Stimulated activated CD8-positive, alpha-beta memory T cell treated with anti-CD3 and anti-CD28 coated beads, Interleukin-2, amount 100 ng/mL, for 1 hour (primary cell): Measurements from ENCODE around the gene SLC9A7.

Experiments used
- DNase-seq, 2 donors: peaks; one replicate each; pipeline ENCODE4 v3.0.0-alpha.2; 2020; ENCODE audit warnings: low read depth in 2 of 2

The SLC9A7 gene

DNA sequence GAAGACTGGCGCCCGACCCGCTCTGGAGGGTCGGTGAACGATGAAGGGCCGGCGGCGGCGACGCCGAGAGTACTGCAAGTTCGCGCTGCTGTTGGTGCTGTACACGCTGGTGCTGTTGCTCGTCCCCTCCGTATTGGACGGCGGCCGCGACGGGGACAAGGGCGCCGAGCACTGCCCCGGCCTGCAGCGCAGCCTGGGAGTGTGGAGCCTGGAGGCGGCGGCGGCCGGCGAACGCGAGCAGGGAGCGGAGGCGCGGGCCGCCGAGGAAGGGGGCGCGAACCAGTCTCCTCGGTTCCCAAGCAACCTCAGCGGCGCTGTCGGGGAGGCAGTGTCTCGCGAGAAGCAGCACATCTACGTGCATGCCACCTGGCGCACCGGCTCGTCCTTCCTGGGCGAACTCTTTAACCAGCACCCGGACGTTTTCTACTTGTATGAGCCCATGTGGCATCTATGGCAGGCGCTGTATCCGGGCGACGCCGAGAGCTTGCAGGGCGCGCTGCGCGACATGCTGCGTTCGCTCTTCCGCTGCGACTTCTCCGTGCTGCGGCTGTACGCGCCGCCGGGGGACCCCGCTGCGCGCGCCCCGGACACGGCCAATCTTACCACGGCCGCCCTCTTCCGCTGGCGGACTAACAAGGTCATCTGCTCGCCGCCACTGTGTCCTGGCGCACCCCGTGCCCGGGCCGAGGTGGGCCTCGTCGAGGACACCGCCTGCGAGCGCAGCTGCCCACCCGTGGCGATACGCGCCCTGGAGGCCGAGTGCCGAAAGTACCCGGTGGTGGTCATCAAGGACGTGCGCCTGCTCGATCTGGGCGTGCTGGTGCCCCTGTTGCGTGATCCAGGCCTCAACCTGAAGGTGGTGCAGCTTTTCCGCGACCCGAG is 184.8 kb downstream of the SLC9A7 start:
- DNase-seq: peak in 1 of 2 donors; percentile 36

DNA sequence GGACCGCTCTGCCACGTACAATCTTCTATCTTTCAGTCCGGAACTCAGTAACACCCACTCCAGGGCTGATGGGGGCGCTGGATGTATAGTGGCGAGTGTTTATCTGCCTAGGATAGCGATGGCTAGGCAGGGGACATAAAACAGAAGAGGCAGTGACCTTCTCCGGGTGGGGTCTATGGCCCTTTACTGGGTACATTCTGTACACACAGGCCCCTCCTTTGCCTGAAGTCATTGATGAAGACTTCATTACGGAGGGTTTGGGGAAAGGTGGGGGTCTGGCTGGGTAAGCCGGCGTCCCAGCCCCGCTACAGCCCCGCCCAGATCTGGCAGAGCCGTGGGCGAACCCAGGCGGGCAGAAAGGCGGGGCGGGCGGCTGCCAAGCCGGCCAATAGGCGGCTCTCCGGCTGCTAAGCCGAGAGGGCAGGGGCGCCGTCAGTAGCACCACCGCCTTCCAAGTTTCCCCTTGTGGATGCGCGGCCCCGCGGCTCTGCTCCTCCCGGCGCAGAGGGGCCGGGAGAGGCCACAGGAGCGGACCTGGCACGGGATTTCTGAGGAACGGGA is 185.5 kb downstream of the SLC9A7 start, which contains the start of gene CHST7:
TSS of gene CHST7 (plus strand) at position 435 of the 561 bp plus-strand sequence. CDS start 167 bp downstream, outside the sequence.
- peak; percentile 27 to 32 for DNase-seq

DNA sequence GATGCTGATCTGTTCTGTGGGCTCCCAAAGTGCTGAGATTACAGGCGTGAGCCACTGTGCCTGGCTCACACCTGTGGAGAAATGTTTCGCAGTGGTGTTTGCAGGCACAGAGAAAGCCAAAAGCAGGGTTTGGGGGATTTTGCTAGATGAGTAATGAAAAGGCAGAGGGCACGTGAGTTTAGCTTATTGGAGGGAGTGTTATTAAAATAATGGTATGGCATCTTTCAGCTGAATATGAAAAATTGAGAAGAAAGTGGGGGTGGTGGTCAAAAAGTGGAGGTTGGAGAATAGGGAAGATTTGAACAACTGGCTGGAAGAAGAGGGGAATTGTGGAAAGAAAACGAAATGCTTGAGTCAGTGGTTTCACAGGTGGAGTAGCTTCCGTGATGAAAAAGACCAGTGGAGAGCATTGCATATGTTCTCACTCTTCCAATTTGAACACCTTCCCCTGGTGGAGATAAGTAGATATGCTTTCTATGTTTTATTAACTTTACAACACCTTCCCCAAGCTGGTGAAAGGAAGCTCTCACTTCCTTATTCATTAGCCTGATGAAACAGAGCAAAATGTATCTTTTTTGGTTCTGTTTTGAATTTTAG is 186.5 kb downstream of the SLC9A7 start:
- no peak for DNase-seq

DNA sequence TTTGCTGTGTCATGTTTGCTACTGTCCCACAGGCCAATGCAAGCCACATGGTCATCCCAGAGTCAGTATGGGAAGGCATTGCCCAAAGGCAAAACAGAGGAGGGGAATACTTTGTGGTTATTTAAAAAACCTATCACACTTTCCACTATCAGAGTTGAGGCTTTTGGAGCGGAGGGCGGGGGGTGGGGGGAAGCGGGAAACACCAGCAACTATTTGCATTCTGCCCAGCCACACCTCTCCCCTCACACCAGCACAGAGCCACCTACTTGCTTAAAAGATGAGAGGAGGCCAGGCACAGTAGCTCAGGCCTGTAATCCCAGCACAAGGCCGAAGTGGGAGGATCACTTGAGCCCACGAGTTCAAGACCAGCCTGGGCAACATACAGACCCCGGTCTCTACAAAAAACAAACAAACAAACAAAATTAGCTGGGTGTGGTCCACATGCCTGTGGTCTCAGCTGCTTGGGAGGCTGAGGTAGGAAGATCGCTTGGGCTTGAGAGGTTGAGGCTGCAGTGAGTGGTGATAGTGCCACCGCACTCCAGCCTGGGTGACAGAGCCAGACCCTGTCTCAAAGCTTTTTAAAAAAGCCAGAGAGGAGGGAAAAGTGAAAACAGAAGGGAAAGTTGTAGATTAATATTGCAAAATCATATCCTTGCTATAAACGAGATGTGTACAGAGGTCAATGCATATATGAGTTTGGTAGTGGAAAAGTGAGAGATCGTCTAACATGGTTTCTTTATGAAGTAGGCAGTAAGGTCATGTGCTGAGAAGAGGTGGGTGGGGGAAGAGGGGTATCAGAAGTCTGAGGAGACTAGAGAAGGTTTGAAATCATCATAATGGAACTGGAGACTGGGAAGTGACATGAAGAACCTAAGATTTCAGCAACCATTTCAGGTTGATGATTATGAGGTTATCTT is 187.2 kb downstream of the SLC9A7 start:
- DNase-seq: no peak

DNA sequence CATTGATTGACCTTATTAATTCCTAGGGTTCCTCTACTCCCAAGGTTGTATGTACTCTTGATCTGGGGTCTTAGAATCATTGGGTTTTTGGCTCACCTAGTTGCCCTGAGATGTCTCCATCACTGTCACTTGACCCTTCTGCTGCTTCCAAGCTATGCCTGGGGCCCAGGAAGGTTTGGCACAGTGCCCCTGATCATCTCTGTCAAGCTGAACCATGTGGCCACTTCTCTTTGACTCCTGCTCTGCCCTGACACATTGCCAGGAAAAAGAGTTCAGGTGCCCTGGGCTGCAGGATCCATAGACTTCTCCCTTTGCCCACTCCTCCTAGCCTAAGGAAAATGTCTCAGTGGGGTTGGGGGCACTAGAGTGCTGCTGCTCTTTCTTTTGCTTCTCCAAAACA is 189.3 kb downstream of the SLC9A7 start:
- DNase-seq: no peak

DNA sequence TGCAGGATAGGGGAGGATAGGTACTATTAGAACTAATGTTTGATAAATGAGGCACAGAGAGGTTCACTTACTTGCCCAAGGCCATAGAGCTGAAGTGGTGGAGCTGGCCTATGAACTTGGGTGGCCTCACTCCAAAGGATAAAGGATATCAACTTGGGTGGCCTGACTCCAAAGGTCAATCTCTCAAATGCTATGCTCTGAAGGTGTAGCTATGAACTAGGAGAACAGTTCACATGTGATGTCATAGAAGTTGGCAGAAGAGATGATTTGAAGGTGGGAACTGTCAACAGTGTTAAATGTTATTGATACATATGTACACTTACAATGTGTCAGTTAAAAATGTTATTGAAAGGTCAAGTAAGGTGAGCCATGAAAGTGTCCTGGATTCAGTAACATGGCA is 191.5 kb downstream of the SLC9A7 start:
- no peak for DNase-seq

DNA sequence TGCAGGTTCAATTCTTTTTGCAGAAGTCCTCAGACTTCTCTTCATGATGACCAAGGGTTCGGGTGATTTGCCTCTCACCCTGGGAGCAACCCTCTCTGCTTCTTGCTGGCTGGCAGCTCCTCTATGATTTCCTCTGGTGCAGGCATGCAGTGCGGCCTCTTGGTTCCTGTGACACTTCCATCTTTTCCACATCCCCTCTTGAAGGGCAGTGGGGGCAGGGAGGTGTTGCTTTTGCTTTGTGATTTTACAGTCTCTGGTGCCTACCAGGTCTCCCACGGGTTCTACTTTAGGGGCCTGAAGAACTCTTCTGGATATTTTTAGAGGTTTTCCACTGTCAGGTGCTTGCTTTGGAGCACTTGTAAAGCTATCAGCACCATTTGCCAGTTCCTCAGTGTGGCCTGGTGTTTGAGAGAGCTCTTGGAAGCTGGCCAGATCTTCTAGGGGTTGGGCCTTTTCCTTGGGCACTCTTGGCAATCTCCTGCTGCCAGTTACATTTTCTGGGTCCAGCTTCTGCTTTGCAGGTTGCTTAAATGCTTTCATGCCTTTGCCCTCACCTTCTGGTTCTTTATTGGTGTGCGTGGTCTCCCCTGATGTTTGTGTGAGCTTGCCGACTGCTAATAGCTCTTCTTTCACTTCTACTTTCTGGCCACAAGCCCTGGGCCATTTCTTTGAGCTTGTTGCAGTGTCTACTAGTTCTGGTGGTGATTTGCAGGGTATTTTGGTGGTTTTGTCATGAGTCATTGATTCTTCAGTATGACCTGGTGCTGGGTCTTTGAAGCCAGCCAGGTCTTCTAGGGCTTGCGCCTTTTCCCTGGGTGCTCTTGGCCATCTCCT is 196.9 kb downstream of the SLC9A7 start:
- no peak for DNase-seq

DNA sequence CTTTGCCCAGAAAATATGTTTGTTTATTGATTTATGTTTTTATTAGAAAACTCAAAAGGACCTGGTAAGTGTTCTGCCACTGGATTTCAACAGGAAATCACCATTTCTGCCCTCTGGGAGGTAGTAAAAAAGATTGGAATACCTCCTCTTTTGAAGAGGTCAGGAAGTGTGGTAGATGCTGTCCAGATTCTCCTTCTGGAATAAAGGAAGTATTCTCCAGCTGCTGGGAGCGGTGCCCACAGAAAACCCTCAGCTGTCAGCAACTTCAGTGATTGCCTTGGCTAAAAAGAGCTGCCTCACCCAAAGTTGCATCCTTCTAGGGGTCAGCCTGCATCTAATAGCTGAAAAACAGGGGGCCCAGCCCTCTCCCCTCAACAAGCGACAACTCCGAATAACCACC is 199.9 kb downstream of the SLC9A7 start:
- no peak for DNase-seq

DNA sequence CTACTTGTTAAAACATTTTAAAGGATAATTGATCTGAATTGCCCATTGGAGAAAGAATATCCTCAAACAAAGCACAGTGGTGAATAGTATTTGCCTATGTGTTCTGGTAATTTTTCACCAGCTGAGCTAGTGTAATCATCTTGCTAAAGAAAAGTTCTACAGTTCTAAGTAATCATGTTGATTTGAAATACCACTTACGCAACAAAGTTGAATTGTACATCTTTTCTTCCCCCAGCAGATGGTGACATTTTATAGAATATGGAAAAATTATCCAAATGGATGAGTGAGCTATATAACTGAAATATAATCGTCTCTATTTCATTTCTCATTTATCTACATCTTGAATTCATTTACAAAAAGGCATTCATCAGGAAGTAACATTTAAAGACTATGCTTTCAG is 204.0 kb downstream of the SLC9A7 start:
- no peak for DNase-seq

DNA sequence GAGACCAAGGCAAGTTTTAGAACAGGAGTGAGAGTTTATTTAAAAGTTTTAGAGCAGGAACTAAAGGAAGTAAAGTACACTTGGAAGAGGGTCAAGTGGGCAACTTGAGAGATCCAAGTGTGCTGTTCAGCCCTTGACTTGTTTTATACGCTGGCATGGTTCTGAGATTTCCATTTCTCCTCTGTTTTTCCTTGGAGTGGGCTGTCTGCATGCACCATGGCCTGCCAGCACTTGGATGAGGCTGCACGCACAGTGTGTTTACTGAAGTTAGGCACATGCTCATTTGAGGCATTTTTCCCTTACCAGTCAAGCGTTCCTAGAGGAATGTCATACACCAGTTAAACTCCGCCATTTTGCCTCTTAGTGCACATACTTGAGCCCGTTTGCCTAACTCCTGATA is 205.0 kb downstream of the SLC9A7 start:
- no peak for DNase-seq

DNA sequence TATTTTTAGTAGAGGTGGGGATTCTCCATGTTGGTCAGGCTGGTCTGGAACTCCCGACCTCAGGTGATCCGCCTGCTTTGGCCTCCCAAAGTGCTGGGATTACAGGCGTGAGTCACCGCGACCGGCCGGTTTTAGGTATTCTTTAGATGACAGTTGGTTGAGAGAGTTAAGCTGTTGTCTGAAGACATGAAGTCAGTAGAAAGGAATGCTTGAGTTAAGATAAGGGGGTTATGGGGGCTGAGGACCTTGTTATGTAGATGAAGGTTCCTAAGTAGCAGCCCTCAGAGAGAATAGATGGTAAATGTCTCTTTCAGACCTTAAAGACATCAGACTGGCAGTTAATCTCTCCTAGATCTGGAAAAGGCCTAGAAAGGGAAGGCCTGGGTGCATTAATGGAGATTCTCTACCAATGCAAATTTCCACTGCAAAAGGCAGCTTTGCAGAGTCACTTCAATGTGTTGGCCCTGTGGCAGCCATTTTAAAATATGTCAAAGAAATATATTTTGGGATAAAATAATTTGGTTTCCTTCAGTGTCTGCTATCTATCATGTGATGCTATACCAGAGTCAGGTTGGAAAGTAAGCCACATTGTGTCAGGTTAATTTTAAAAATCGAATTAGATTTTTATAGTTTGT is 207.3 kb downstream of the SLC9A7 start:
- no peak for DNase-seq

DNA sequence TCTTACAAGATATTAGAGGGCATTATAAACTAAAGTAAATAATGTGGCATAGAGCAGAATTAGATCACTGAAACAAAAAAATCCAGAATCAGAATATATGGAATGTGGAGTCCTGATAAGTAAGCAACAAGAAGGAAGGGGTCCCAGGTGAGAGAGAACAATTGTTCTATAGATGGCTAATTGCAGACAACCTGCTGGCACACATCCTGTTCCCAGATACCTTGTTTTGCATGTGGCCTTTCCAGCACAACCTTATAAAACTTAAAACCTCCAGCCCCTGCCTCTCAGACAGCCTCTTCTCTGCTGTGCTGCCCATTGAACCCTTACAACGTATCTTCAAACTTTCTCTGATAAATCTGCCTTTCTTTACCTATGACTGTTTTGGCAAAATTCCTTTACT is 209.0 kb downstream of the SLC9A7 start:
- DNase-seq: no peak
